Renal pelvis (tissue), 12 donors: ENCODE measurements around the gene VPS35L. TPM values are rescaled to one million over a fixed set of nuclear protein-coding genes. Genes with fewer than 3 reads are reported as not detected.

Experiments
- DNase-seq: peaks from one replicate; pipeline ENCODE4 v3.0.0-alpha.2; 2013
- long read RNA-seq, 16 experiments: transcript quantifications; one replicate each; lab custom pipeline, GENCODE V29; 2026
- polyA plus RNA-seq, 3 donors: library from polyadenylated mRNA; unstranded; fragments of 120-200 nt; gene quantifications; one replicate each; pipeline ENCODE4 v1.2.1, GENCODE V29; 2013; ENCODE audit not compliant: insufficient read length in 3 of 3

VPS35L gene
- 10 to 100 TPM; 59.3 to 67.5 (median 60.1) TPM for polyA plus RNA-seq
- long read RNA-seq, donor 1, transcript VPS35L-203 (31 exons, 3,855 nt), result major isoform, 5 of 6 reads
- long read RNA-seq, donor 1, partial matches to known transcripts, result 0 of 6 reads
- long read RNA-seq, donor 1, other reads (novel, unspliced or antisense), result 0 of 6 reads
- long read RNA-seq, donor 2, transcript VPS35L-203 (31 exons, 3,855 nt), result major isoform, 7 of 8 reads
- long read RNA-seq, donor 2, partial matches to known transcripts, result 0 of 8 reads
- long read RNA-seq, donor 2, other reads (novel, unspliced or antisense), result 0 of 8 reads
- long read RNA-seq, donor 3, transcript VPS35L-203 (31 exons, 3,855 nt), result major isoform, 7 of 14 reads
- long read RNA-seq, donor 3, partial matches to known transcripts, result 6 of 14 reads
- long read RNA-seq, donor 3, other reads (novel, unspliced or antisense), result 0 of 14 reads
- long read RNA-seq, donor 4, partial matches to known transcripts, result 0 of 5 reads
- long read RNA-seq, donor 4, other reads (novel, unspliced or antisense), result 0 of 5 reads
- long read RNA-seq, donor 5, partial matches to known transcripts, result 0 of 2 reads
- long read RNA-seq, donor 5, other reads (novel, unspliced or antisense), result 0 of 2 reads
- long read RNA-seq, donor 6, transcript VPS35L-203 (31 exons, 3,855 nt), result major isoform, 6 of 19 reads
- long read RNA-seq, donor 6, partial matches to known transcripts, result 11 of 19 reads
- long read RNA-seq, donor 6, other reads (novel, unspliced or antisense), result 0 of 19 reads
- long read RNA-seq, donor 7, partial matches to known transcripts, result 0 of 4 reads
- long read RNA-seq, donor 7, other reads (novel, unspliced or antisense), result 0 of 4 reads
- long read RNA-seq, donor 8, partial matches to known transcripts, result 0 of 1 reads
- long read RNA-seq, donor 8, other reads (novel, unspliced or antisense), result 0 of 1 reads
- long read RNA-seq, donor 9, transcript VPS35L-203 (31 exons, 3,855 nt), result major isoform, 5 of 24 reads
- long read RNA-seq, donor 9, partial matches to known transcripts, result 15 of 24 reads
- long read RNA-seq, donor 9, other reads (novel, unspliced or antisense), result 0 of 24 reads
- long read RNA-seq, donor 10, partial matches to known transcripts, result 16 of 19 reads
- long read RNA-seq, donor 10, other reads (novel, unspliced or antisense), result 0 of 19 reads
- long read RNA-seq, donor 11, partial matches to known transcripts, result 6 of 10 reads
- long read RNA-seq, donor 11, other reads (novel, unspliced or antisense), result 0 of 10 reads
- long read RNA-seq, donor 12, transcript VPS35L-203 (31 exons, 3,855 nt), result major isoform, 11 of 30 reads
- long read RNA-seq, donor 12, partial matches to known transcripts, result 14 of 30 reads
- long read RNA-seq, donor 12, other reads (novel, unspliced or antisense), result 0 of 30 reads
- long read RNA-seq, donor 13, transcript VPS35L-223 (2 exons, 1,016 nt), result major isoform, 5 of 65 reads
- long read RNA-seq, donor 13, partial matches to known transcripts, result 51 of 65 reads
- long read RNA-seq, donor 13, other reads (novel, unspliced or antisense), result 5 of 65 reads
- long read RNA-seq, donor 14, result 0 reads
- long read RNA-seq, donor 15, result 0 reads
- long read RNA-seq, donor 16, partial matches to known transcripts, result 15 of 21 reads
- long read RNA-seq, donor 16, other reads (novel, unspliced or antisense), result 0 of 21 reads

GRCh38 chr16:19555186-19555937, at the start of gene VPS35L:
VPS35L (plus strand) TSS chr16:19555703; CDS start chr16:19555730, 27 bp downstream.
- peak; percentile 99 for DNase-seq

- no peak for DNase-seq
These were observed 48.5 kb upstream of the VPS35L start for GRCh38 chr16:19506965-19507364.

- no peak for DNase-seq
These were observed 47.6 kb upstream of the VPS35L start for GRCh38 chr16:19507867-19508266.

- no peak for DNase-seq
These were observed 43.2 kb upstream of the VPS35L start for GRCh38 chr16:19512297-19512696.

- no peak for DNase-seq
These were observed 42.0 kb upstream of the VPS35L start for GRCh38 chr16:19513377-19514053.

- no peak for DNase-seq
These were observed 39.7 kb upstream of the VPS35L start for GRCh38 chr16:19515757-19516156.

- DNase-seq, result no peak
These were observed 37.9 kb upstream of the VPS35L start for GRCh38 chr16:19517424-19518089.

- no peak for DNase-seq
These were observed 37.1 kb upstream of the VPS35L start for GRCh38 chr16:19518388-19518787.

- DNase-seq, result no peak
These were observed 34.6 kb upstream of the VPS35L start for GRCh38 chr16:19520861-19521331.

GRCh38 chr16:19521471-19522396, 33.8 kb upstream of the VPS35L start, which contains the start of gene GDE1:
GDE1 (minus strand) TSS chr16:19522098; CDS start chr16:19521964, 134 bp downstream.
- peak; percentile 93 for DNase-seq

GRCh38 chr16:19522397-19522732, 33.1 kb upstream of the VPS35L start:
- no peak for DNase-seq

GRCh38 chr16:19522760-19523159, 32.7 kb upstream of the VPS35L start:
- DNase-seq, result no peak

GRCh38 chr16:19523184-19523558, 32.3 kb upstream of the VPS35L start:
- DNase-seq, result no peak

GRCh38 chr16:19523559-19524355, 31.7 kb upstream of the VPS35L start, which contains the start of gene CCP110:
CCP110 (plus strand) TSS chr16:19523942; CDS start chr16:19527882, 3,940 bp downstream.
- DNase-seq, result peak; percentile 96

- DNase-seq, result no peak
These were observed 31.2 kb upstream of the VPS35L start for GRCh38 chr16:19524356-19524615.

GRCh38 chr16:19524616-19525384, 30.7 kb upstream of the VPS35L start:
- DNase-seq, result no peak
